ENCODE measurements around the gene HLX. TPM values are rescaled to one million over a fixed set of nuclear protein-coding genes. Genes with fewer than 3 reads are reported as not detected.

HLX gene
- total RNA-seq, 1 donor from 2014 or later, result 7.4 TPM

GRCh38 chr1:220924331-220924970 lies 45.2 kb downstream of the HLX start:
- Histone ChIP-seq H3K9me3 (no peaks in the 10 kb centered on the region), H3K36me3 (no peaks in the 10 kb centered on the region), H3K27ac (no peak overlapping the region), H3K27me3 (no peaks in the 10 kb centered on the region), H3K4me1 (no peaks in the 10 kb centered on the region), H3K4me3 (no peak overlapping the region)
- intact Hi-C loops (cut with DNase I), result no loop called here
- TF ChIP-seq CTCF (IDR thresholded peaks at IDR 0.05), result no peak
- TF ChIP-seq POLR2A (IDR thresholded peaks at IDR 0.05), result no peak
- no peak for TF ChIP-seq POLR2AphosphoS5 (IDR thresholded peaks at IDR 0.05; ENCODE audit: insufficient read depth in 1 of 2, low read depth in 1 of 2)
- no peak for DNase-seq (ENCODE audit: extremely low spot score in 2 of 2)

GRCh38 chr1:220925707-220926106 lies 46.5 kb downstream of the HLX start:
- H3K9me3 ChIP-seq, result no peaks in the 10 kb centered on the region
- no peak overlapping the region for H3K27ac ChIP-seq
- H3K27me3 ChIP-seq, result no peaks in the 10 kb centered on the region
- H3K4me1 ChIP-seq, result no peaks in the 10 kb centered on the region
- no peak for DNase-seq (ENCODE audit: extremely low spot score in 2 of 2)
- H3K4me3 ChIP-seq, result no peak overlapping the region
- TF ChIP-seq POLR2AphosphoS5 (IDR thresholded peaks at IDR 0.05; ENCODE audit: insufficient read depth in 1 of 2, low read depth in 1 of 2) (no peak), POLR2A (IDR thresholded peaks at IDR 0.05) (no peak), CTCF (IDR thresholded peaks at IDR 0.05) (no peak)
- intact Hi-C loops (cut with DNase I), result no loop called here
- H3K36me3 ChIP-seq, result no peaks in the 10 kb centered on the region

- no peak for DNase-seq (ENCODE audit: extremely low spot score in 2 of 2)
- H3K36me3 ChIP-seq, result no peaks in the 10 kb centered on the region
- H3K9me3 ChIP-seq, result no peaks in the 10 kb centered on the region
- H3K27ac ChIP-seq, result no peak overlapping the region
- no peaks in the 10 kb centered on the region for H3K4me1 ChIP-seq
- H3K4me3 ChIP-seq, result no peak overlapping the region
- intact Hi-C loops (cut with DNase I), result no loop called here
- no peak for TF ChIP-seq CTCF (IDR thresholded peaks at IDR 0.05)
- TF ChIP-seq POLR2AphosphoS5 (IDR thresholded peaks at IDR 0.05; ENCODE audit: insufficient read depth in 1 of 2, low read depth in 1 of 2), result no peak
- no peak for TF ChIP-seq POLR2A (IDR thresholded peaks at IDR 0.05)
- no peaks in the 10 kb centered on the region for H3K27me3 ChIP-seq
These were observed 46.9 kb downstream of the HLX start for GRCh38 chr1:220926146-220926545.

GRCh38 chr1:220927442-220927841 lies 48.2 kb downstream of the HLX start:
- Histone ChIP-seq H3K4me3 (no peak overlapping the region), H3K27ac (no peak overlapping the region), H3K4me1 (no peaks in the 10 kb centered on the region), H3K9me3 (no peaks in the 10 kb centered on the region), H3K36me3 (no peaks in the 10 kb centered on the region), H3K27me3 (no peaks in the 10 kb centered on the region)
- no peak for TF ChIP-seq CTCF (IDR thresholded peaks at IDR 0.05)
- no peak for TF ChIP-seq POLR2A (IDR thresholded peaks at IDR 0.05)
- no peak for TF ChIP-seq POLR2AphosphoS5 (IDR thresholded peaks at IDR 0.05; ENCODE audit: insufficient read depth in 1 of 2, low read depth in 1 of 2)
- intact Hi-C loops (cut with DNase I), result no loop called here
- no peak for DNase-seq (ENCODE audit: extremely low spot score in 2 of 2)

GRCh38 chr1:220928320-220928719 lies 49.1 kb downstream of the HLX start:
- intact Hi-C loops (cut with DNase I), result no loop called here
- no peak overlapping the region for H3K4me3 ChIP-seq
- DNase-seq (ENCODE audit: extremely low spot score in 2 of 2), result no peak
- H3K4me1 ChIP-seq, result no peaks in the 10 kb centered on the region
- H3K9me3 ChIP-seq, result no peaks in the 10 kb centered on the region
- no peaks in the 10 kb centered on the region for H3K27me3 ChIP-seq
- no peak overlapping the region for H3K27ac ChIP-seq
- TF ChIP-seq POLR2AphosphoS5 (IDR thresholded peaks at IDR 0.05; ENCODE audit: insufficient read depth in 1 of 2, low read depth in 1 of 2), result no peak
- no peak for TF ChIP-seq POLR2A (IDR thresholded peaks at IDR 0.05)
- TF ChIP-seq CTCF (IDR thresholded peaks at IDR 0.05), result no peak
- no peaks in the 10 kb centered on the region for H3K36me3 ChIP-seq

All from vagina (tissue), 2 donors.